HepG2 (cell line): ENCODE measurements around the gene TEX19. TPM values are rescaled to one million over a fixed set of nuclear protein-coding genes. Genes with fewer than 3 reads are reported as not detected.

ENCODE experiments used
- BCL6 ChIP-seq: IDR thresholded peaks from 2 replicates; pipeline ENCODE4 v1.6.1; 2016; ENCODE audit warnings: missing genetic modification reagents, missing compliant biosample characterization
- DMAP1 ChIP-seq: IDR thresholded peaks from 2 replicates; pipeline ENCODE4 v1.6.1; 2016
- DR1 ChIP-seq: sonication (generic); formaldehyde crosslinking; IDR thresholded peaks from 2 replicates; pipeline ENCODE4 v1.8.0; 2021; ENCODE audit warnings: mild to moderate bottlenecking, missing genetic modification reagents, inconsistent platforms
- ELF3 ChIP-seq: IDR thresholded peaks from 2 replicates; pipeline ENCODE4 v1.6.1; 2016; ENCODE audit warnings: missing genetic modification reagents, missing compliant biosample characterization
- ETV5 ChIP-seq: IDR thresholded peaks from 2 replicates; pipeline ENCODE4 v1.6.1; 2018; ENCODE audit warnings: missing biosample characterization, missing genetic modification reagents, inconsistent platforms, borderline replicate concordance
- FOXM1 ChIP-seq: sonication (generic); formaldehyde crosslinking; IDR thresholded peaks from 2 replicates; pipeline ENCODE4 v1.5.0; 2020; ENCODE audit warnings: missing genetic modification reagents
- HDAC2 ChIP-seq: sonication (generic); formaldehyde crosslinking; IDR thresholded peaks from 2 replicates; pipeline ENCODE4 v1.4.0; 2020; ENCODE audit warnings: missing genetic modification reagents
- KLF13 ChIP-seq: sonication (generic); formaldehyde crosslinking; IDR thresholded peaks from 2 replicates; pipeline ENCODE4 v1.4.0; 2020; ENCODE audit warnings: mild to moderate bottlenecking, missing genetic modification reagents
- MEF2D ChIP-seq: sonication (generic); formaldehyde crosslinking; IDR thresholded peaks from 2 replicates; pipeline ENCODE4 v1.5.1; 2020; ENCODE audit warnings: mild to moderate bottlenecking, missing genetic modification reagents
- MXD4 ChIP-seq: IDR thresholded peaks from 2 replicates; pipeline ENCODE4 v1.6.1; 2016; ENCODE audit warnings: mild to moderate bottlenecking, missing biosample characterization, missing genetic modification reagents
- MXI1 ChIP-seq: IDR thresholded peaks from 3 replicates; pipeline ENCODE4 v1.6.1; 2012; ENCODE audit warnings: low read depth, low read length, inconsistent platforms, borderline replicate concordance
- NFIC ChIP-seq: IDR thresholded peaks from 2 replicates; pipeline ENCODE4 v1.6.1; 2012; ENCODE audit warnings: mild to moderate bottlenecking, low read length, inconsistent platforms
- NONO ChIP-seq, 2 experiments: fragments of 450-650 bp in 1 of 2; sonication (generic) in 1 of 2; formaldehyde crosslinking in 1 of 2; IDR thresholded peaks in 1 of 2; conservative IDR thresholded peaks in 1 of 2; 2 replicates each; pipeline versions ENCODE4 v1.6.1 to v1.8.0; 2017 to 2022; ENCODE audit warnings: mild to moderate bottlenecking in 1 of 2, missing genetic modification reagents in 1 of 2, moderate library complexity in 1 of 2
- SAP130 ChIP-seq: IDR thresholded peaks from 2 replicates; pipeline ENCODE4 v1.6.1; 2016; ENCODE audit warnings: low read depth
- SMARCE1 ChIP-seq: fragments of 450-650 bp; IDR thresholded peaks from 2 replicates; pipeline ENCODE4 v1.6.1; 2017; ENCODE audit warnings: borderline replicate concordance
- SOX13 ChIP-seq, 3 experiments: fragments of 450-650 bp in 1 of 3; sonication (generic) in 1 of 3; formaldehyde crosslinking in 1 of 3; IDR thresholded peaks in 2 of 3; conservative IDR thresholded peaks in 1 of 3; 2 replicates each; pipeline versions ENCODE4 v1.5.0 to v1.6.1; 2016 to 2020; ENCODE audit warnings: antibody characterized with exemption in 1 of 3, mild to moderate bottlenecking in 1 of 3, missing compliant biosample characterization in 1 of 3, missing genetic modification reagents in 1 of 3, moderate library complexity in 1 of 3
- ZBTB7A ChIP-seq: sonication (generic); formaldehyde crosslinking; IDR thresholded peaks from 2 replicates; pipeline ENCODE4 v1.8.0; 2022; ENCODE audit warnings: mild to moderate bottlenecking, missing genetic modification reagents
- ZFP41 ChIP-seq: sonication (generic); formaldehyde crosslinking; IDR thresholded peaks from 2 replicates; pipeline ENCODE4 v1.4.0; 2020; ENCODE audit warnings: mild to moderate bottlenecking, missing genetic modification reagents, borderline replicate concordance
- ZMYM4 ChIP-seq: sonication (generic); formaldehyde crosslinking; IDR thresholded peaks from 2 replicates; pipeline ENCODE4 v1.8.1; 2023; ENCODE audit warnings: mild to moderate bottlenecking, missing genetic modification reagents
- ZNF337 ChIP-seq: sonication (generic); formaldehyde crosslinking; IDR thresholded peaks from 2 replicates; pipeline ENCODE4 v1.5.1; 2020; ENCODE audit warnings: missing genetic modification reagents, low read depth, mild to moderate bottlenecking, borderline replicate concordance
- ZNF431 ChIP-seq: sonication (generic); formaldehyde crosslinking; IDR thresholded peaks from 2 replicates; pipeline ENCODE4 v1.9.0; 2022; ENCODE audit warnings: missing genetic modification reagents, low read depth, mild to moderate bottlenecking, borderline replicate concordance
- ZNF766 ChIP-seq: sonication (generic); formaldehyde crosslinking; IDR thresholded peaks from 2 replicates; pipeline ENCODE4 v1.5.0; 2020; ENCODE audit warnings: missing genetic modification reagents, borderline replicate concordance
- ZNF790 ChIP-seq: sonication (generic); formaldehyde crosslinking; IDR thresholded peaks from 2 replicates; pipeline ENCODE4 v1.8.0; 2022; ENCODE audit warnings: missing genetic modification reagents, mild to moderate bottlenecking, borderline replicate concordance
- polyA plus RNA-seq, 8 experiments: library from polyadenylated mRNA; depleted of rRNA in 3 of 8; stranded (reverse) in 7 of 8; unstranded in 1 of 8; fragments of >200 nt; fragmentation: Illumina TruSeq in 4 of 8; extraction: Trizol in 4 of 8; gene quantifications; 2 replicates each; pipeline versions ENCODE4 v1.2.1 to v1.2.3, GENCODE V29; 2011 to 2016; ENCODE audit warnings: low read depth in 4 of 8, missing spikeins in 1 of 8, mixed read lengths in 1 of 8; ENCODE audit not compliant: insufficient read depth in 1 of 8
- total RNA-seq, 5 experiments: library from RNA; depleted of rRNA; stranded (reverse); fragments of >200 nt; fragmentation: Illumina TruSeq; extraction: Trizol; gene quantifications; 2 replicates each; pipeline ENCODE4 v1.2.3, GENCODE V29; 2016; ENCODE audit warnings: low read depth in 1 of 5
- TF ChIP-seq, protein P1 (sequence below): IDR thresholded peaks from 2 replicates; pipeline ENCODE4 v1.6.1; 2016
- TF ChIP-seq, protein P2 (sequence below): IDR thresholded peaks from 2 replicates; pipeline ENCODE4 v1.4.0; 2020; ENCODE audit warnings: mild to moderate bottlenecking, missing genetic modification reagents

The TEX19 gene
- total and polyA plus RNA-seq, 2 of the 13 experiments (the other 11 are each of a cell fraction or from before 2014, with no cell fraction given), result 1.3 to 6.0 TPM

DNA sequence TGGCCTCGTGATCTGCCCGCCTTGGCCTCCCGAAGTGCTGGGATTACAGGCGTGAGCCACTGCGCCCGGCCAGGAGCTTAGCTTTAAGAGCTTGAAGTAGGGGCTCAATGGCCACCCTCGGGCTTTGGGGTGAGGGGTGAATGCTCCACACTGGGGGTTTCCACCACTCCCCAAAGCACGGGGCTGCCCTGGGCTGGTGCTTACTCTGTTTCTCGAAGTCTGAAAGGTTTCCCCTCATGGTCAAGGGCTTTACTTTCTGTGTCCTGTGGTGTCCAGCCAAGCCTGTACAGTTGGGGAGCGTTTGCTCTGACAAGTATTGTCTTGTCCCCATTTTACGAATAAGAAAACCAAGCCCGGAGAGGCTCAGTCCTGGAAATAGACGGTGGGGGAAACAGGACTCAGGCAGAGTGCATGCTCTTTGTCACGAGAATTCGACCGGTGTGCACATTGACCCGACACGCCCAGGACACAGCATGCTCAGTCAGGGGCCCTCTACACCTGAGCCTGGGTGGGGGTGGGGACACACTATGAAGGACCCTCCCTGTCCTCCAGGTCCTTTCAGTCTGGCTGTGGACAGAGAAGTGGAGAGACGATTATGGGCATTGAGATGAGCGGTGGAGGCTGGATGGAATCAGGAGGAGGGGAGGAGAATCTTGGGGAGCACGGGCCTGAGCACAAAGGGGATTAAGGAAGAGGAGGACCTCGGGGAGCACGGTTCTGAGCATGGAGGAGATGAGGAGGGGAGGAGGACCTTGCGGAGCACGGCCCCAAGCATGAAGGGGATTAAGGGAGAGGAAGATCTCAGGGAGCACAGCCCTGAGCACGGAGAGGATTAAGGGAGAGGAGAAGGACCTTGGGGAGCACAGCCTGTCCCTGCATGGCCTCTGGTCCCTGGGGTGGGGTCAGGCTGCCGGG lies 49.1 kb upstream of the TEX19 start (continued):
- TF ChIP-seq NFIC, result no peak
- TF ChIP-seq, protein P1, sequence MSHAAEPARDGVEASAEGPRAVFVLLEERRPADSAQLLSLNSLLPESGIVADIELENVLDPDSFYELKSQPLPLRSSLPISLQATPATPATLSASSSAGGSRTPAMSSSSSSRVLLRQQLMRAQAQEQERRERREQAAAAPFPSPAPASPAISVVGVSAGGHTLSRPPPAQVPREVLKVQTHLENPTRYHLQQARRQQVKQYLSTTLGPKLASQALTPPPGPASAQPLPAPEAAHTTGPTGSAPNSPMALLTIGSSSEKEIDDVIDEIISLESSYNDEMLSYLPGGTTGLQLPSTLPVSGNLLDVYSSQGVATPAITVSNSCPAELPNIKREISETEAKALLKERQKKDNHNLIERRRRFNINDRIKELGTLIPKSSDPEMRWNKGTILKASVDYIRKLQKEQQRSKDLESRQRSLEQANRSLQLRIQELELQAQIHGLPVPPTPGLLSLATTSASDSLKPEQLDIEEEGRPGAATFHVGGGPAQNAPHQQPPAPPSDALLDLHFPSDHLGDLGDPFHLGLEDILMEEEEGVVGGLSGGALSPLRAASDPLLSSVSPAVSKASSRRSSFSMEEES (CRISPR knock-in tag), result peak; percentile 87
- TF ChIP-seq ZFP41 (CRISPR knock-in tag), result peak; percentile 15; the same call in 1 of the 2 replicates
- TF ChIP-seq SOX13 (IDR thresholded peaks at IDR 0.05), result no peak; the same call in 1 of the 2 replicates
- TF ChIP-seq SOX13 (CRISPR knock-in tag; conservative IDR thresholded peaks at IDR 0.05 in 1 of 2, IDR thresholded peaks at IDR 0.05 in 1 of 2), result peak in 1 of 2 experiments; percentile 43; a peak in 2 of 4 replicates
- no peak for TF ChIP-seq ZNF766 (CRISPR knock-in tag)
- TF ChIP-seq KLF13 (CRISPR knock-in tag), result 0 out of 2 replicates have a peak, but pooled peaks have one; percentile 20
- TF ChIP-seq ZMYM4 (CRISPR knock-in tag), result peak; percentile 61; the same call in 1 of the 2 replicates
- TF ChIP-seq MEF2D, result peak; percentile 85
- 0 out of 2 replicates have a peak, but pooled peaks have one; percentile 30 for TF ChIP-seq ELF3 (CRISPR knock-in tag)
- TF ChIP-seq SAP130 (CRISPR knock-in tag), result peak; percentile 60
- TF ChIP-seq MXD4 (CRISPR knock-in tag), result peak; percentile 62; the same call in 1 of the 2 replicates
- no peak for TF ChIP-seq SMARCE1
- peak; percentile 26; the same call in 1 of the 2 replicates for TF ChIP-seq BCL6 (CRISPR knock-in tag)
- TF ChIP-seq FOXM1 (CRISPR knock-in tag), result no peak
- TF ChIP-seq MXI1, result peak; percentile 37; the same call in 1 of the 3 replicates
- TF ChIP-seq DR1 (CRISPR knock-in tag), result no peak
- no peak for TF ChIP-seq NONO (IDR thresholded peaks at IDR 0.05)
- peak; percentile 92 for TF ChIP-seq NONO (CRISPR knock-in tag; conservative IDR thresholded peaks at IDR 0.05)
- peak; percentile 32; the same call in 1 of the 2 replicates for TF ChIP-seq HDAC2 (CRISPR knock-in tag)
- TF ChIP-seq DMAP1 (CRISPR knock-in tag), result peak; percentile 81
- TF ChIP-seq, protein P2, sequence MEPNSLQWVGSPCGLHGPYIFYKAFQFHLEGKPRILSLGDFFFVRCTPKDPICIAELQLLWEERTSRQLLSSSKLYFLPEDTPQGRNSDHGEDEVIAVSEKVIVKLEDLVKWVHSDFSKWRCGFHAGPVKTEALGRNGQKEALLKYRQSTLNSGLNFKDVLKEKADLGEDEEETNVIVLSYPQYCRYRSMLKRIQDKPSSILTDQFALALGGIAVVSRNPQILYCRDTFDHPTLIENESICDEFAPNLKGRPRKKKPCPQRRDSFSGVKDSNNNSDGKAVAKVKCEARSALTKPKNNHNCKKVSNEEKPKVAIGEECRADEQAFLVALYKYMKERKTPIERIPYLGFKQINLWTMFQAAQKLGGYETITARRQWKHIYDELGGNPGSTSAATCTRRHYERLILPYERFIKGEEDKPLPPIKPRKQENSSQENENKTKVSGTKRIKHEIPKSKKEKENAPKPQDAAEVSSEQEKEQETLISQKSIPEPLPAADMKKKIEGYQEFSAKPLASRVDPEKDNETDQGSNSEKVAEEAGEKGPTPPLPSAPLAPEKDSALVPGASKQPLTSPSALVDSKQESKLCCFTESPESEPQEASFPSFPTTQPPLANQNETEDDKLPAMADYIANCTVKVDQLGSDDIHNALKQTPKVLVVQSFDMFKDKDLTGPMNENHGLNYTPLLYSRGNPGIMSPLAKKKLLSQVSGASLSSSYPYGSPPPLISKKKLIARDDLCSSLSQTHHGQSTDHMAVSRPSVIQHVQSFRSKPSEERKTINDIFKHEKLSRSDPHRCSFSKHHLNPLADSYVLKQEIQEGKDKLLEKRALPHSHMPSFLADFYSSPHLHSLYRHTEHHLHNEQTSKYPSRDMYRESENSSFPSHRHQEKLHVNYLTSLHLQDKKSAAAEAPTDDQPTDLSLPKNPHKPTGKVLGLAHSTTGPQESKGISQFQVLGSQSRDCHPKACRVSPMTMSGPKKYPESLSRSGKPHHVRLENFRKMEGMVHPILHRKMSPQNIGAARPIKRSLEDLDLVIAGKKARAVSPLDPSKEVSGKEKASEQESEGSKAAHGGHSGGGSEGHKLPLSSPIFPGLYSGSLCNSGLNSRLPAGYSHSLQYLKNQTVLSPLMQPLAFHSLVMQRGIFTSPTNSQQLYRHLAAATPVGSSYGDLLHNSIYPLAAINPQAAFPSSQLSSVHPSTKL, result peak; percentile 41
- TF ChIP-seq ZNF790, result no peak
- no peak for TF ChIP-seq ZNF337 (CRISPR knock-in tag)
- 0 out of 2 replicates have a peak, but pooled peaks have one; percentile 64 for TF ChIP-seq ZNF431 (CRISPR knock-in tag)
- peak; percentile 90; the same call in 1 of the 2 replicates for TF ChIP-seq ZBTB7A (CRISPR knock-in tag)
- peak; percentile 29; the same call in 1 of the 2 replicates for TF ChIP-seq ETV5 (CRISPR knock-in tag)
